Astrocyte (in vitro differentiated cells and primary cell): ENCODE measurements around the gene FOXL1.

Experiments used
- EZH2 ChIP-seq: IDR thresholded peaks from 2 replicates; pipeline ENCODE4 v1.6.1; 2012; ENCODE audit warnings: mild to moderate bottlenecking, low read length, inconsistent platforms; ENCODE audit not compliant: insufficient read depth
- TF ChIP-seq, protein P1 (sequence below): IDR thresholded peaks from 2 replicates; pipeline ENCODE4 v1.5.1; 2011; ENCODE audit warnings: low read depth, mild to moderate bottlenecking, inconsistent platforms, low read length, moderate library complexity; ENCODE audit not compliant: insufficient read depth

DNA sequence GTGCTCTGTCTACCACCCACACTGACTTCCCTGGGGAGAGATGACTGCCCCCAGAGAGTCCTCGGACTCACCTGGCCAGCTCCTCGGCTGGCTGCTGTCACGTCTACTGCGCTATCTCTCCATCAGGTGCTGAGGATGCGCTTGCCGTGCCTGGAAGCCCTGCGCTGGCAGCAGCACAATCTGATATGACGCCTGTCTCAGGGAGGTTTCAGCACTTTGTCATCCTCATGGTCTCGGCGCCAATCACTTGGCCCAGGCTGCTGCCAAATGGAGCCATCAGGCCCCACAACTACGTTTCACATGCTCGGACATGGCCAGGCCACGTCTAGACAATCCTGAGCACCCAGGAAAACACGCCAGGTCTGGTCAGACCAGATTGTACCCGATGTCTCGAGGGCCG lies 46.7 kb downstream of the FOXL1 start:
- TF ChIP-seq EZH2 = no peak
- TF ChIP-seq, protein P1, sequence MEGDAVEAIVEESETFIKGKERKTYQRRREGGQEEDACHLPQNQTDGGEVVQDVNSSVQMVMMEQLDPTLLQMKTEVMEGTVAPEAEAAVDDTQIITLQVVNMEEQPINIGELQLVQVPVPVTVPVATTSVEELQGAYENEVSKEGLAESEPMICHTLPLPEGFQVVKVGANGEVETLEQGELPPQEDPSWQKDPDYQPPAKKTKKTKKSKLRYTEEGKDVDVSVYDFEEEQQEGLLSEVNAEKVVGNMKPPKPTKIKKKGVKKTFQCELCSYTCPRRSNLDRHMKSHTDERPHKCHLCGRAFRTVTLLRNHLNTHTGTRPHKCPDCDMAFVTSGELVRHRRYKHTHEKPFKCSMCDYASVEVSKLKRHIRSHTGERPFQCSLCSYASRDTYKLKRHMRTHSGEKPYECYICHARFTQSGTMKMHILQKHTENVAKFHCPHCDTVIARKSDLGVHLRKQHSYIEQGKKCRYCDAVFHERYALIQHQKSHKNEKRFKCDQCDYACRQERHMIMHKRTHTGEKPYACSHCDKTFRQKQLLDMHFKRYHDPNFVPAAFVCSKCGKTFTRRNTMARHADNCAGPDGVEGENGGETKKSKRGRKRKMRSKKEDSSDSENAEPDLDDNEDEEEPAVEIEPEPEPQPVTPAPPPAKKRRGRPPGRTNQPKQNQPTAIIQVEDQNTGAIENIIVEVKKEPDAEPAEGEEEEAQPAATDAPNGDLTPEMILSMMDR = no peak
